Measurements from ENCODE around the gene DCAF10.

The DCAF10 gene

DNA sequence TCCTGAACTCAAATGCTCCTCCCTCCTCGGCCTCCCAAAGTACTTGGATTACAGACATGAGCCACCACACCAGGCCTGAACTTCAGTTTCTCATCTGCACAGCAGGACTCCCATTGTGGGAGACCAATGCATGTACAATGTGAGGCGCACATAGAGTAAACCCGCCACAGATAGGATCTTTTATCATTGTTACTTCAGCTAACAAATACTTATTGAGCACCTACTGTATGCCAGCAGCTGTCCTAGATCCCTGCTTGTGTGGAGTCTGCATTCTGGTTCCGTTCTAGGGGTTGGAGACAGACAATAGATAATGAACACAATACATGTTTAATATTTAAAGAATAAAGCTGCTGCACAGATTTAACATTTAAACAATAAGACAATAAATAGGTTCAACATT, 109.7 kb downstream of the DCAF10 start:
- no peak for DNase-seq

DNA sequence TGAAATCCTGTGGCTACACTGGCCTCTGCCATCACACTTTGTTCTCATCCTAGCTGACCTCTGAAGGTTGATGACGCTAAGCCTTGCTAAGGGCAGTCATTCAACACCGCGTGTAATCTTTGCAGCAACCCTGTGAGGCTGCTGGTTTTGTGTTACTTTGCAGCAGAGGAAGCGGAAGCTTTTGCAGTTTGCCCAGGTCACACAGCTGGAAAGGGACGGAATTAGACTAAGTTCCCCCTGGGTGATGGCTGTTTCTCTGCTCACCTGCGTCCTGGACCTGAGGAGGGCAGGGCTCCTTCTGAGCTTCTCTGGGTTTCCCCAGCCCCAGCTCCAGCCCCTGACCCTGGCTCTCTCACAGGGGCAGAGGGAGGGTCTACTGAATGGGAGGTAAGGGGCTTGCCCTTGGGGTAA, 110.7 kb downstream of the DCAF10 start:
- no peak for DNase-seq

DNA sequence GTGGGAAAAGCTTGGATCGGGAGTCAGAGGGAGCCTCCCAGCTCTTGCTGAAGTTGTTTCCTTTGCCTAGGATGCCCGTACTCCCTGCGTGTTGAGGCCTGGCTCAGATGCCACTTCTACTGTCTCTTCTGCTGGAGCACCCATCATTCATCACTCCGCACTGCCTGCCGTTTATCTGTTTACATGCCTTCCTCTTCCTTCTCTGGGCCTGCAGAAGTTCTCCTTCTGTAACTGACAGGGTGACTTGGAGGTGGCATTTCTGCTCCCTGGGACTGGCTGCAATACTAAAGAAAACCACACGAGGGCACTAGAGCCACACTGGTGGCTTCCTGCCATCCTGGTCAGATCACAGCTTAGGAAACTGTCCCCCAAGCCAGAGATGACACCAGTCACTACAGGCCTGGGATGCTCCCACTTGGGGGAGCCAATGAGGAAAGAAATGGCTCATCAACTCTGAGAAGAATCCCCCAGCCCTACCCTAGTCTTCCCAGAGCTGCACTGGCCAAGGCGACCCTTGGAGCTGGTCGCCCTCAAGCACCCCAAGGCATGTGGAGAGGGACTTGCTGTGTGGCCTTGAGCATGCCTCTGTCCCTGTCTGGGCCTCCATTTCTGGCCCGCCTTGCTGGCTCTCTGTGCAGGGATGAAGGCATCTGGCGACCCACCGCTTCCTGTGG, 113.0 kb downstream of the DCAF10 start:
- peak; percentile 79 for DNase-seq

DNA sequence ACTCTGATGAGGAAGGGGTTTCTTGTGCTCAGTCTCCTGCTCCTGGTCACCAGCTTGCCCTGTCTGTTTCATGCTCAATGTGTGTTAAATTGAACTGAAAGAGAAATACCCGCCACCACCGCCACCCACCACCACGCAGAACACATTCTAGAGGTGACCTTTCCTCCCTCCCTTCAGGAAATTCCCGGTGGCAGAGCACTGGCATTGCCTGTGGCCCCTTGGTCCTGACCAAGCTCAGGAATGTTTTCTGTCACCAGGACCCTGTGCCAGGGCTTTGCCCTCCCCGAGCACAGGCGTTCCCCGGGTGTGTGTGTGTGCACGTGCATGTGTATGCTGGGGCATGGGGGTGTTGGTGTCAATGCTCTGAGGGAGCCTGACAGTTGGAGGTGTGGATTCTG, 113.6 kb downstream of the DCAF10 start:
- no peak for DNase-seq

DNA sequence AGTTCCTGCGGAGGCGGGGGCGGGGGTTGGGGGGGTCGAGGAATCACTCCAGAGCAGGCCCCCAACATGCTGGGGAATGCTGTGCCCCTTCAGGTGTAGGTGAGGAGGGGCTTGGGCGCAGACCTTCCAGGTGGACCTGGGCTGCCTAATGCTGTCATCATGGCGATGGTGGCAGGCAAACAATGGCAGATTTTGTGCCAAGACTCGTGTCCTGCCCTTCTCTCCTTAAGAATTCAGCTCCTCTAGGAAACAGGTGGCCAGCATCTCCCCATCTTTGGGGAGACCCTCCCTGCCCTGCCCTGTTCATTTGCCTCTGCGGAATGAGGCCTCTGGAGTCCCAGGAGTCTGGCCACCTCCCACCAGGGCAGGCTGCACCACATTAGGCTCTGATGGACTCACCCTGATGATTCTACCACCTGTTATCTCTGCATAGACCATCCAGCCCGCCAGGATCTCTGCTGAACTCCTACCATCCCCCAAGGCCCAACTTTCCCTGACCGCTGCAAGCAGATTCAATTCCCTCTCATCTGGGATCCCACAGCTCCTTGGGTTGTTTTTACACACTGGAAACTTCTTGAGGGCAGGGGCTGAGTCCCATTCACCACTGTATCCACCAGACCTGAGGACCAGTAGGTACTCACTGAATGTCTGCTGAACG, 114.2 kb downstream of the DCAF10 start:
- DNase-seq = no peak

DNA sequence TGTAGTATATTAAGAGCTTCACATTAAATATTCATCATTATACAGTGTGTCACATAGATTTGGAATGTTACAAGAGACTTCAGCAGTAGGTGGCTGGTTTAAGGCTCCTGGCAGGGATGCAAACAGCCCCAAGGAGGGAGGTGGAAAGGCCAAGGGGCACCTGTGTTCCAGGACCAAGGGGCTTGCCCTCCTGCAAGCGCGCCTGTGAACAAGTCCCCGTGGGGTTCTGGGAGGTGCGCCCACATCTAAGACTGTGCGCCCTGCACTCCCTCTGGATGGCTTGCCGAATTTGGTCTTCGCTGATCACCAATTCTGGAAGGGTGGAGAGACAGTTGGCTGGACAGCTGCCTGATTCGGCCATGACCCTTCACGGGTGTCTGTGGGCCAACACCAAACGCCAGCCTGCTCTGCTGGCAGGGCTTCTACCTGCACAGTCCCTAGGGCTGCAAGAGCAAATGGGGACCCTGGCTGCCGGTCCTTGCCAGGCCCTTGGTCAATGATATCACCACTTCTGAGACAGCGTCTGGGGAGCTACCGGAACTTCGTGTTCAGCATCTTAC, 115.4 kb downstream of the DCAF10 start:
- no peak for DNase-seq

DNA sequence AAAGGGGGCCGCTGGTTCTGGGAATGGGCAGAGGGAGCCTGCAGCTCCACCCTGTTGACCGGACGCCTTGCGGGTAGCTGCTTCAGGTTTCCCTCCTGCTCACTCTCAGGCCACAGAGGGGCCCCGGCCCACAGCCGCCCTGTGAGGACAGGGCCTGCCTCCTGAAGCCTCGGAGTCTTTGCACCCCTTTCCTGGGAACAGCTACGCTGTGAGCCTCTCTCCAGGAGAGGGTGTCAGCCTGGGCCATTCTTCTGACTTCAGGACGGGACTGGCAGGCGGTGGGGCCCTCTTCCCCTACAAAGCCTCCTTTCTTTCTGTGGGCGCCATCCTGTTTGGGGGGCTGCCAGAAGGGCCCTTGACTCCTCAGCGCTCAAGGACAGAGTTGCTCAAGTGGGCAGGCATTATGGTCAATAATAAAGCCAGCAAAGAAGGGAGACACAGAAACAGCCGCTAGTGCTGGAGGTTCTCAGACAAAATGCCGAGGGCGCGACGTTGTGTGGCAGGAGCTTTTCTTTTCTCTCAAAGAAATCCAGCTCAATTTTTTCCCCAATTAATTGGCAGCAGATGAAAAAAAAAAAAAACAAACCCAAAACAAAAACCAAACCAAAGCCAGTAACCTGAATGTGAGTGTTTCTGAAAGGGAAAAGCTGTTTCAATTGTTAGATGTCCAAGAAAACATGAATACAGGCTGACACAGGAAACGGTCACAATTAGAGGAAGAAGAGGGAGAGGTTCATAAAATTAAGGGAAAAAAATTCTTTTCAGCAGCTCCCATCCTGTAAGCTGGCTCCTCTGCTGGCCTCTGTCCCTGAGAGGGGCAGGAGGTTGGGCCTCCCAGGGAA, 116.1 kb downstream of the DCAF10 start:
- no peak for DNase-seq

Measured in activated CD4-positive, alpha-beta T cell treated with anti-CD3 and anti-CD28 coated beads, Interleukin-2, amount 50 U/mL, for 1 hour (primary cell).